Measurements from ENCODE around the gene MMP2. TPM values are rescaled to one million over a fixed set of nuclear protein-coding genes. Genes with fewer than 3 reads are reported as not detected.

The MMP2 gene
- total and polyA plus RNA-seq, 12 donors, result 16.6 to 248 (median 89.9) TPM

DNA sequence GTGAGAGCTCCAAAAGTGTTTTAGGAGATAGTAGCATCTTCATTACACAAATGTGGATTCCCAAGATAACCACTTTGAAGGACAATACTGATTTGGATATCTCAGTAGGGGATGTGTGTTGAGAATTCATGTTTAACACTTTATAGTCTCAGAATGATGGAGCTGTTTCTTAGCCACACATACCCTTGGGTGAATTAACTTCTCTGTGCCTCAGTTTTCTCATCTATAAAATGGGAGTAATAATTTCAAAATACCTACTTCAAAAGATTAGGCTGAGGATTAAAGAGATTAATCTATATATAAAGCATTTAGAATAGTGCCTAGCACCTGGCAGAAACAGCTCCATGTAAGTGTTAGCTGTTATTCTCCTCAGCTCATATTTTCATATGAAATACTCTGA is 48.9 kb downstream of the MMP2 start:
- intact Hi-C loops (cut with DNase I), result no loop called here
- H3K27ac ChIP-seq, result no peak overlapping the region

DNA sequence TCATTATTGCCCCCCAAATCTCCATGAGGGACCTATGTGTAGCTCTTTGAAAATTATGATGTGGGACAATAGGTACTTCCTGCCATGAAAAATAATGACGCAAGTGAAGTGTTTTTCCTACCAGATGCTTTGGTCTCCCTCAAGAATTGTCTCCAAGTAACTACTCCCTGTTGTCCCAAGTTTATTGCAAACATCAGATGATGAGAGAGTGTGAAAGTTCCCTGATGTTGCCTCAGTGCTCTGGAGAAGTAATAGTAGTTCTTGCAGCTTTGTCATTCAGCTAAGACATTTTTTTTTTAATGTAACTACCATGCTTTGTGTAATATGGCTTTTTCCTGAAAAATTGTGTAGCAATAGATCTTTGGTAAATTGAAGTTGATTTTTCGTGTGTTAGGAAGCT is 50.0 kb downstream of the MMP2 start:
- no peak for TF ChIP-seq POLR2A (IDR thresholded peaks at IDR 0.05)
- TF ChIP-seq, protein P1, sequence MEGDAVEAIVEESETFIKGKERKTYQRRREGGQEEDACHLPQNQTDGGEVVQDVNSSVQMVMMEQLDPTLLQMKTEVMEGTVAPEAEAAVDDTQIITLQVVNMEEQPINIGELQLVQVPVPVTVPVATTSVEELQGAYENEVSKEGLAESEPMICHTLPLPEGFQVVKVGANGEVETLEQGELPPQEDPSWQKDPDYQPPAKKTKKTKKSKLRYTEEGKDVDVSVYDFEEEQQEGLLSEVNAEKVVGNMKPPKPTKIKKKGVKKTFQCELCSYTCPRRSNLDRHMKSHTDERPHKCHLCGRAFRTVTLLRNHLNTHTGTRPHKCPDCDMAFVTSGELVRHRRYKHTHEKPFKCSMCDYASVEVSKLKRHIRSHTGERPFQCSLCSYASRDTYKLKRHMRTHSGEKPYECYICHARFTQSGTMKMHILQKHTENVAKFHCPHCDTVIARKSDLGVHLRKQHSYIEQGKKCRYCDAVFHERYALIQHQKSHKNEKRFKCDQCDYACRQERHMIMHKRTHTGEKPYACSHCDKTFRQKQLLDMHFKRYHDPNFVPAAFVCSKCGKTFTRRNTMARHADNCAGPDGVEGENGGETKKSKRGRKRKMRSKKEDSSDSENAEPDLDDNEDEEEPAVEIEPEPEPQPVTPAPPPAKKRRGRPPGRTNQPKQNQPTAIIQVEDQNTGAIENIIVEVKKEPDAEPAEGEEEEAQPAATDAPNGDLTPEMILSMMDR (IDR thresholded peaks at IDR 0.05), result no peak
- DNase-seq, result no peak
- H3K27ac ChIP-seq, result no peak overlapping the region
- 73 to 83% (median 78%) methylated on average over 2 of the region's 2 CpGs for WGBS, 4 donors
- no peaks in the 10 kb centered on the region for H3K27me3 ChIP-seq
- no peaks in the 10 kb centered on the region for H3K9me3 ChIP-seq (replicated peaks in 1 of 3)
- H3K4me3 ChIP-seq, result no peak overlapping the region
- intact Hi-C loops (cut with DNase I), result no loop called here
- no peaks in the 10 kb centered on the region for H3K36me3 ChIP-seq (replicated peaks in 1 of 2)
- peaks cover 0 to 8% of the 10 kb centered on the region in 2 donors for H3K4me1 ChIP-seq (replicated peaks in 1 of 2)

More for the DNA sequence above, 48.9 kb downstream of the MMP2 start:
- H3K36me3 ChIP-seq (replicated peaks in 1 of 2), result no peaks in the 10 kb centered on the region
- peaks cover 0 to 8% of the 10 kb centered on the region in 2 donors for H3K4me1 ChIP-seq (replicated peaks in 1 of 2)
- no peak overlapping the region for H3K4me3 ChIP-seq
- no peak for TF ChIP-seq POLR2A (IDR thresholded peaks at IDR 0.05)
- TF ChIP-seq, protein P1 (IDR thresholded peaks at IDR 0.05), result no peak
- H3K27me3 ChIP-seq, result no peaks in the 10 kb centered on the region
- no peak for DNase-seq
- H3K9me3 ChIP-seq (replicated peaks in 1 of 3), result no peaks in the 10 kb centered on the region

DNA sequence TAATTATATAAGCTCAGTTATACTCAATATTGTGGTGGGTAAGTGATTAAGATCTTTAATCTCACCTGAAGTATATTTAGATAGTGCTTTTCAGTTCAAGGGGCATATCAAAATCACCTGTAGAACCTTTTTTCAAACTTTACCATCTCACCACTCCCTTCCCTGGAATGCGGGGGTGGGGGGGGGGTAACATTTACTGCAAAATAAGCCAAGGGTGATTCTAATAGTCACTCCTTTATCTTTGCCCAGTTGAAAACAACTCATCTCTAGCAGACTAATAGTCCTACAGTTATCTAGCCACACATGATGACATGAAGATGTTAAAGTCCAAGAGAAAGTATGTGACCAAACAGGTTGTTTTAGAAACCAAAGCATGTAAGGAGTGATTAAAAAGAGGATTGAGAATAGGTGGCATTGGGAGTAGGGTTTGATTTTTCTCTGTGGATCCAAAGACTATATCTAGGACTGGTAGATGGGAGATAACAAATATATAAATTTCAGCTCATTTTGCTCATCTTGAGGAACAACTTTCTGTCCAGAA is 51.4 kb downstream of the MMP2 start:
- intact Hi-C loops (cut with DNase I), result no loop called here
- H3K36me3 ChIP-seq (replicated peaks in 1 of 2), result no peaks in the 10 kb centered on the region
- TF ChIP-seq, protein P1 (IDR thresholded peaks at IDR 0.05), result no peak
- TF ChIP-seq POLR2A (IDR thresholded peaks at IDR 0.05), result no peak
- DNase-seq, result no peak
- 92 to 100% (median 99%) methylated on average over 1 of the region's 1 CpG for WGBS, 4 donors
- H3K27ac ChIP-seq, result no peak overlapping the region
- peaks cover 0 to 8% of the 10 kb centered on the region in 2 donors for H3K4me1 ChIP-seq (replicated peaks in 1 of 2)
- H3K27me3 ChIP-seq, result no peaks in the 10 kb centered on the region
- no peaks in the 10 kb centered on the region for H3K9me3 ChIP-seq (replicated peaks in 1 of 3)
- H3K4me3 ChIP-seq, result no peak overlapping the region

DNA sequence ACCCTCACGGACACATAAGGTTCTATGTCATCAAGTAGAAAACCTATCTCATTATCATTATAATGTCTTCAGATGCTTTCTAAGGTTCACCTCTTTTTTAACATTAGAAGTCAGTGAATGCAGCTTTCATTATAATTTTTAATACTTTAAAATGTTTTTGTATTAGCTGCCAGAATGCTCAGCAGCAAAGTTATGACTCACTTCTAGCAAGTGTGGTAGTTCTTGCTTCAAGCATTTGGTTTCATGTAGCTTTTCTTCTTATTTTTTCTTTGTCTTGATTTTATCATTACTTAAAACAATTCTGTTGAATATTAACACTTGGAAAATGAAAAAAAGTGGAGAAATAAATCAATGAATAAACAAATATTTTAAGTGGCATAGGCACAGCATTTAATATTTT is 53.2 kb downstream of the MMP2 start:
- Histone ChIP-seq H3K9me3 (replicated peaks in 1 of 3) (no peaks in the 10 kb centered on the region), H3K4me3 (no peak overlapping the region), H3K36me3 (replicated peaks in 1 of 2) (no peaks in the 10 kb centered on the region), H3K27ac (no peak overlapping the region), H3K4me1 (replicated peaks in 1 of 2) (no peaks in the 10 kb centered on the region), H3K27me3 (no peaks in the 10 kb centered on the region)
- intact Hi-C loops (cut with DNase I), result no loop called here
- DNase-seq, result no peak
- TF ChIP-seq, protein P1 (IDR thresholded peaks at IDR 0.05), result no peak
- TF ChIP-seq POLR2A (IDR thresholded peaks at IDR 0.05), result no peak
- WGBS, 4 donors, result 87 to 95% (median 90%) methylated on average over 1 of the region's 1 CpG
